AG04450 (cell line): ENCODE measurements around the gene TTC16. TPM values are rescaled to one million over a fixed set of nuclear protein-coding genes. Genes with fewer than 3 reads are reported as not detected.
A peak's percentile ranks its signal among the peaks of the same experiment; 100 is the strongest.

Experiments used
- CTCF ChIA-PET: fragments of 300-600, 350-600 bp; formaldehyde crosslinking; extraction: SDS; loops from one replicate; lab custom pipeline; 2022; ENCODE audit warnings: antibody characterized with exemption, inconsistent platforms; lab: Charles Lee
- POLR2A ChIA-PET: fragments of 350-600 bp; formaldehyde crosslinking; extraction: SDS; loops from one replicate; lab custom pipeline; 2021; ENCODE audit warnings: antibody characterized with exemption, inconsistent platforms; lab: Yijun Ruan, JAX
- DNase-seq: peaks from one replicate; pipeline ENCODE4 v3.0.0-alpha.2; 2011; ENCODE audit warnings: low read depth, low spot score
- H3K27ac ChIP-seq: one replicate; pipeline ENCODE4 v1.5.1; 2012; ENCODE audit warnings: low read depth, low read length, control low read depth
- H3K27me3 ChIP-seq: one replicate; pipeline ENCODE4 v1.6.0; 2012; ENCODE audit warnings: low read length; ENCODE audit not compliant: control insufficient read depth, insufficient read depth
- H3K4me3 ChIP-seq: 2 replicates; pipeline ENCODE4 v1.5.1; 2011; ENCODE audit warnings: mild to moderate bottlenecking, low read depth, low read length, control low read depth
- H3K9me3 ChIP-seq: 2 replicates; pipeline ENCODE4 v1.5.1; 2012; ENCODE audit warnings: low read length; ENCODE audit not compliant: control insufficient read depth, insufficient read depth
- polyA plus RNA-seq: library from polyadenylated mRNA; depleted of rRNA; stranded (reverse); fragments of >200 nt; gene quantifications from 2 replicates; pipeline ENCODE4 v1.2.3, GENCODE V29; 2011
- TF ChIP-seq, protein P1 (sequence below): IDR thresholded peaks from 2 replicates; pipeline ENCODE4 v1.5.1; 2011; ENCODE audit warnings: low read depth, low read length, control low read depth, inconsistent platforms

TTC16 gene
- polyA plus RNA-seq, 1 experiment: not detected

DNA sequence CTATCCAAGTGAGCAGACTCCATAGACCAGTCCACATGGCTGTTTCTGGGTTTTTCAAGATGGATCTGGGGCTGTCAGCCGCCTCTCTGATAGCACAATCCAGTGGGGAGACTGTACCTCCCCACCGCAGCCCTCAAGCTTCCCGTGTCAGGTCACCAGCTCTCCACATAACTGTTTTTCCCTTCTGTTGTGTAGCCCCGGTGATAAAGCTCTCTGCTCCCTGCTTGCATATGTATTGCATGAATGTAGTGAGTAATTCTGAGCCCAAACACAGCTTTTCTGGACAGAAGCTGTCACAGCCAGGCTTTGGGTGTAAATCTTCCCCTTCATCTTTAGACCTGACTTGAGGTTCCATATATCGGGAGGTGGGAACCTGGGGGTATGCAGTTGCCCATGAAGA, 32.2 kb upstream of the TTC16 start:
- CTCF ChIA-PET: interaction anchor here (0.6 kb wide), 1 partner anchor 434 kb away, joined by 3 read pairs; no protein-coding TSS in a partner anchor
- TF ChIP-seq, protein P1, sequence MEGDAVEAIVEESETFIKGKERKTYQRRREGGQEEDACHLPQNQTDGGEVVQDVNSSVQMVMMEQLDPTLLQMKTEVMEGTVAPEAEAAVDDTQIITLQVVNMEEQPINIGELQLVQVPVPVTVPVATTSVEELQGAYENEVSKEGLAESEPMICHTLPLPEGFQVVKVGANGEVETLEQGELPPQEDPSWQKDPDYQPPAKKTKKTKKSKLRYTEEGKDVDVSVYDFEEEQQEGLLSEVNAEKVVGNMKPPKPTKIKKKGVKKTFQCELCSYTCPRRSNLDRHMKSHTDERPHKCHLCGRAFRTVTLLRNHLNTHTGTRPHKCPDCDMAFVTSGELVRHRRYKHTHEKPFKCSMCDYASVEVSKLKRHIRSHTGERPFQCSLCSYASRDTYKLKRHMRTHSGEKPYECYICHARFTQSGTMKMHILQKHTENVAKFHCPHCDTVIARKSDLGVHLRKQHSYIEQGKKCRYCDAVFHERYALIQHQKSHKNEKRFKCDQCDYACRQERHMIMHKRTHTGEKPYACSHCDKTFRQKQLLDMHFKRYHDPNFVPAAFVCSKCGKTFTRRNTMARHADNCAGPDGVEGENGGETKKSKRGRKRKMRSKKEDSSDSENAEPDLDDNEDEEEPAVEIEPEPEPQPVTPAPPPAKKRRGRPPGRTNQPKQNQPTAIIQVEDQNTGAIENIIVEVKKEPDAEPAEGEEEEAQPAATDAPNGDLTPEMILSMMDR: no peak
- POLR2A ChIA-PET: no interaction called here
- no peaks in the 10 kb centered on the region for H3K9me3 ChIP-seq
- no peak for DNase-seq
- H3K4me3 ChIP-seq: no peak overlapping the region
- peak overlapping the region; percentile 61 for H3K27ac ChIP-seq
- H3K27me3 ChIP-seq: no peaks in the 10 kb centered on the region

DNA sequence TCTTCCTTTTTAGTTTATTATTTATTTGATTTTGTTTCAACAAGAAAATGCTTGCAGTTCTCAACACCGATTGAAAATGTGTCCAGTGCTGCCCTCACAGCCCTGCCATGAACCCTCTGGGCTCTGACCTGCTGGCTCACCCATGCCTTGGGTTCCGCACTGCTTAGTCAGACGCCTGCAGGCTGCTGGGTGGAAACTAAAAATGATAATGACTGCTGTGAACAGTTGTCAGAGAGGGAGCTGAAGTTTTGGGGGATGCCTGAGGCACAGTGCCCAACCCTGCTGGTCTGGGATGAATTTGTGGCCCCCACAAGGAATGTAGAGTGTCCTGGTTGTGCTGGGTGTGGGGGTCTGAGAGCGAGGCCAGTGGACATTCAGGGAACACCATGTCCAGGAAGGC, 31.3 kb upstream of the TTC16 start:
- Histone ChIP-seq H3K27me3 (no peaks in the 10 kb centered on the region), H3K9me3 (no peaks in the 10 kb centered on the region), H3K4me3 (no peak overlapping the region), H3K27ac (no peak overlapping the region)
- ChIA-PET CTCF (interaction anchor here (1.6 kb wide), 1 partner anchor 95 kb away, joined by 3 read pairs; no protein-coding TSS in a partner anchor), POLR2A (no interaction called here)
- no peak for DNase-seq
- TF ChIP-seq, protein P1: no peak

DNA sequence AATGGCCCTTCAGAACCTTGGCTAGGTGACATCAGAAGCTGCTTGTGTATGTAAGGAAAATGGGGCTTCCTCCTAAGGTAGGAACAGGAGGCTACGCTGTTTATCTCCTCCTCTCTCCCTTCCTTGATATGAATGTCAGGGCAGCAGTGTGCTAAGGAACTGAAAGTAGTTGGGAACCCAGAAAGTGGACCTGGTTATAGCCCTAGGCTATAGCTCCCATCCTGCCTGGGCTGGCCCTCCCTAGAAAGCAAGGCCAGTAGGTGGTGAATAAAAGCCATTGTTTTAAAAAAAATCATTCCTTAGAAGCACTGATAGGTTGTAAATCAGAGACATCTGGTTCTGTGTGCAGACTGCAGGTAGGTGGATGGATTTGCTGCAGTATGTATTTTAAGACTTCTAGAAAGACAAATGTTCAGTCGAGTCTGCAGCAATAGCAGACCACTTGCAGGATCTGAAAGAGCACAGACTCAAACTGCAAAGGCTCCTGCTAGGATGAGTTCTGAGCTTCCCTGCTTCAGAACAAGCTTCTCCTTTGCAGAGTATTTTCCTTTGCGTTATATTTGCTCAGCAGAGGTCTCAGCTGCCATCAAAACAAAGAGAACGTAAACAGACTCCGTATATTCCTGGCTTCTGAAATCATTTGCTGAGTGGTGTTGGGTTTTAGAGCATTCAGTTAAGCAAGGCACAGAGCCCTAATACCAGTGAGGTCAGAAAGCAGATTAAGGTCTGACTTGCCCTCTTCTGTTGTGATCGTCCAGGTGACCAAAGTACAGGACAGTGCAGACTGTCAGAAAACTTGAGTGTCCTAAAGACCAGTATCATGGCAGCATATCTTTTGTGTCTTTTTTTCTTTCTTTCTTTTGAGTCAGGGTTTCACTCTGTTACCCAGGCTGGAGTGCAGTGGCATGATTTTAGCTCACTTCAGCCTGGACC, 29.2 kb upstream of the TTC16 start:
- DNase-seq: no peak
- TF ChIP-seq, protein P1: no peak
- Histone ChIP-seq H3K27ac (no peak overlapping the region), H3K4me3 (no peak overlapping the region), H3K27me3 (no peaks in the 10 kb centered on the region), H3K9me3 (no peaks in the 10 kb centered on the region)
- ChIA-PET CTCF (interaction anchor here (1.4 to 2.1 kb wide), 2 partner anchors 19 to 48 kb away, joined by 3 to 6 read pairs; partner anchors contain the start of gene TOR2A), POLR2A (no interaction called here)

DNA sequence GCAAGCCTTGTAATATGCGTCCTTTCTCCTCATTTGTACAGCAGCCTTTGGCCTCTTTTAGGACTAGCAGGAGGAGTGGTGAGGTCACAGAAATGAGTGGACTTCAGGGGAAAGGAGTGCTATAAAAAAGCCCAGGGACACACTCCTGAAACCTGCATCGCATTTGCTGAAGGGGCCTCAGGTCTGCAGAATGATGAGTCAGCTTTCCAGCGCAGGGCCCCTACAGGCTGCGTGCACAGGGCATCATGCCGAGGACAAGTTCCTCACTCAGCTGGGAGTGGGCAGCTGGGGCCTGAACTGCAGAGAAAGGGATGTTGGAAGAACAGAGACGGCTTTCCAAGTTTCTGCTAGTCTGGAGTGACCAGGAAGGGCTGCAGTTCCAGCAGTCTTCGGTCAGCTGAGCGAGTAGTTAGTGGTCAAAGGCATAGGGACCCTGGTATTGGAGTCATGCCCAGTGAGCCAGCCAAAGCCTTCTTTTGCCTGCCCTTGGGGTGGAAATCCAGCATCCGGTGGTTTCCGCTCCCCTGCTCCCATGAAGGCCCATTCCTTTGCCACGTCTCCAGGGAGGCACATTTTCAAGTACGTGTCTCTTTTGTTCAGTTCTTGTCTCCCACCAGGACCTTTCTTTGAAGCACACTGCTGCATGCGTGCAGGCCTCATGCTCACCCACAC, 26.4 kb upstream of the TTC16 start:
- no peak overlapping the region for H3K27ac ChIP-seq
- ChIA-PET POLR2A (no interaction called here), CTCF (no interaction called here)
- H3K9me3 ChIP-seq: no peaks in the 10 kb centered on the region
- no peaks in the 10 kb centered on the region for H3K27me3 ChIP-seq
- DNase-seq: no peak
- TF ChIP-seq, protein P1: no peak
- no peak overlapping the region for H3K4me3 ChIP-seq
